Suprapubic skin (tissue), 3 donors: ENCODE results near the gene BBC3.

Experiments used
- POLR2A ChIP-seq, 2 donors: fragments of 450-650 bp; IDR thresholded peaks; one replicate each; pipeline ENCODE4 v1.6.1; 2017; ENCODE audit warnings: antibody characterized with exemption in 2 of 2, mild to moderate bottlenecking in 2 of 2, moderate library complexity in 2 of 2
- TF ChIP-seq, protein P1 (sequence below), 2 donors: fragments of 200-600 bp in 1 of 2; fragments of 450-650 bp in 1 of 2; sonication (generic) in 1 of 2; IDR thresholded peaks; one replicate each; pipeline ENCODE4 v1.5.1; 2016 to 2019; ENCODE audit warnings: antibody characterized with exemption in 2 of 2, mild to moderate bottlenecking in 1 of 2, moderate library complexity in 1 of 2

DNA sequence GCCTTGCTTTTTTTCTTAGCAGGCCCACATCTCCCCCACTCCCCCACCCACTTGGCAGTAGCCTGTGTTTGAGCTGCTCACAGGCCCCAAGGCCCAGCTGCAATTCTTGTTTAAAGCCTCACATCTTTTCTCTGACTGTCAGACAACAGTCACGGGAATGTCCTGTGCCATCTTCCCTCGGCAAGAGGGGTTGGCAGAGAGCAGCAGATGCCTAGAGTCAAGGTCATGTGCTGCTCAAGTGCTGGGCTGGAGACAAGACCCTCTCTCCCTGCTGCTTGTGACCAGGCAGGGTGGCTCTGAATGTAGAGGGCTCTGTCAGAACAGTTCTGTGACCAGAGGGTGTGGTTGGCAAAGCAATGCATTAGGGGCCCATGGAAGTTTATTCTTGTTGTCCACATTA lies 47.4 kb downstream of the BBC3 start:
- TF ChIP-seq, protein P1, sequence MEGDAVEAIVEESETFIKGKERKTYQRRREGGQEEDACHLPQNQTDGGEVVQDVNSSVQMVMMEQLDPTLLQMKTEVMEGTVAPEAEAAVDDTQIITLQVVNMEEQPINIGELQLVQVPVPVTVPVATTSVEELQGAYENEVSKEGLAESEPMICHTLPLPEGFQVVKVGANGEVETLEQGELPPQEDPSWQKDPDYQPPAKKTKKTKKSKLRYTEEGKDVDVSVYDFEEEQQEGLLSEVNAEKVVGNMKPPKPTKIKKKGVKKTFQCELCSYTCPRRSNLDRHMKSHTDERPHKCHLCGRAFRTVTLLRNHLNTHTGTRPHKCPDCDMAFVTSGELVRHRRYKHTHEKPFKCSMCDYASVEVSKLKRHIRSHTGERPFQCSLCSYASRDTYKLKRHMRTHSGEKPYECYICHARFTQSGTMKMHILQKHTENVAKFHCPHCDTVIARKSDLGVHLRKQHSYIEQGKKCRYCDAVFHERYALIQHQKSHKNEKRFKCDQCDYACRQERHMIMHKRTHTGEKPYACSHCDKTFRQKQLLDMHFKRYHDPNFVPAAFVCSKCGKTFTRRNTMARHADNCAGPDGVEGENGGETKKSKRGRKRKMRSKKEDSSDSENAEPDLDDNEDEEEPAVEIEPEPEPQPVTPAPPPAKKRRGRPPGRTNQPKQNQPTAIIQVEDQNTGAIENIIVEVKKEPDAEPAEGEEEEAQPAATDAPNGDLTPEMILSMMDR (IDR thresholded peaks at IDR 0.05), result no peak
- TF ChIP-seq POLR2A (IDR thresholded peaks at IDR 0.05), result no peak
